Femur (tissue), 1 donor: ENCODE measurements around the gene PDE2A.

Experiments
- DNase-seq: peaks from one replicate; pipeline ENCODE4 v3.0.0-alpha.2; 2017

PDE2A gene

DNA sequence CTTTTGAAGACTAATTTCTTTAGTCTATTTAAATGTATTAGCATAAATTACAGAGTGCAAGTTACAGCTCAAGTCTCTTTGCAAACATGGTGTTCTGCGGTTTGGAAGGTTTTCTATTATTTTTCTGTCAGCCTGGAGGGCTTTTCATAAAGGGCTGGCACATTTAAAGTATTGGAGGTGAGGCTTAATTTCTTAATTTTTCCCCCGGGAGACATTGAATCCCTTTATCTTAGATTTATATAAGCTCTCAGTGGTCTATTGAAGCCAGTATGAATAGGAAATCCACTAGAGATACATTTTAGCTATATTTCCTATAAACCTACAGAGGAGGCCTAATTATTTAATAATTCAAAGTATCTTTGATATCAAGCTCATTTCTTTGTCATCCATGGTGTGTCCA lies 137.2 kb downstream of the PDE2A start:
- no peak for DNase-seq

DNA sequence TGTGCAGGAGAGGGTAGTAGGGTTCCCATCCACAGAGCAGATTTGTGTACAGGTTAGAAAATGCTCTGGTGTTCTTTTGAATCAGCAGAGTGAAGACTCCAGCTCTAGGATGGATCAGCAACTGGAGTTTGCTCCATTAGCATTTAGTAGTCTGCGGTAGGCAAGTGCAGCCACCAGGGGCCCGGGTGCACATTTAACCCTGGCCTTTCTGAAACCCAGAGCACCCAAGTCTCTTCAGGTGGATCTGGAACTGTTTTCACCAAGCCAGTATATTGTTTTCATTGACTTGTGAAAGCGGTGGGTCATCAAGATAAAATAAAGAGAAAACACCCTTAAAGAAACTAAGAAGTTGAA lies 139.1 kb downstream of the PDE2A start:
- DNase-seq: no peak

DNA sequence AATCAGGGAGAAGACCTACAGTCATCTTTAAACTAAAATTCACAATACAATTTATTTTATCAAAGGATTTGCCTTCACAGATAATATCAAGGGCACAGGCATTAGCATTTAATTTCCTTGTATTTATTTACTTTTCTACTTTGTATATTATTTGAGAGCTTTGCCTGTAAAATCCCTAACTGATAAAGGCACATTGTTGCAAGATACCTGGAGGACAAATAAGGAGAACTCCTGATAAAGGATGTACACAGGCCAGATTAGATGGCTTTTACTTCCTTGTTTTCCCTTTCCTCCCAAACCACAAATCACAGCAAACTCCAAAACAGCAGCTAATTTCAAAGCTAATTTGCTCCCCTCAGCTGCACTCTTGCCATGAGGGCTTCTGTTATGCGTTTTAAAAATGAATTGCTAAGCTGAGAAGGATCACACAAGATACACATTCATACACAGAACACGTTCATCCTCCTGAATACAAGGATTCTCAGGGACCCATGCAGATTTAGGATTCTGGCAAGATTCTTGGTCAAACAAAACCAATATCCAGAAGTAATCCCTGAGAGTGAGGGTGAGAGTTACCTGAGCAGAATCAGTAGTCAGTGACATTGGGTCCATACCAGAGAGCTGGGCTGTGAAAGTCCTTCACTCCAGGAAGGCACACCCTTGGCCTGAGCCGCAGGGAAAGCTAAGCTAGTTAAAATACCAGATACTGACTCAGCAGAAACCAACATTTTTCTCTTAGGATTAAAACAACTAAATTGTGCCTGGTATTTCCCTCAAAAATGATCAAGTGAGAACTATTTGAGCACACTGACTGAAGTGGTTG lies 139.6 kb downstream of the PDE2A start:
- DNase-seq: no peak

DNA sequence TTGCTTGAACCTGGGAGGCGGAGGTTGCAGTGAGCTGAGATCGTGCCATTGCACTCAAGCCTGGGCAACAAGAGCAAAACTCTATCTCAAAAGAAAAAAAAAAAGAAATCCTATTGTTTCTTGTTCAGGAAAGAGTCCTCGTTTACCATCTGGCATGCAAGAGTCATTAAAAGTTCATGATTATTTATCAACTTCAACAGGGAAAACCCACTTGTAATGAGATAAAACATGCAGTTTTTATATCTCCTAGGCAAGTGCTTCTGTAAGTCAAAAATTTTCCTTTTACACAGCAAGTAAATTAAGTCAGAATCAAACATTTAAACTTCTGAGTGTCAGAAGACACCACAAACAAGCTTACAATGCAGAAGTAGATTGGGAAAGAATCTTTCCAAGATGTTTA lies 145.2 kb downstream of the PDE2A start:
- DNase-seq: no peak

DNA sequence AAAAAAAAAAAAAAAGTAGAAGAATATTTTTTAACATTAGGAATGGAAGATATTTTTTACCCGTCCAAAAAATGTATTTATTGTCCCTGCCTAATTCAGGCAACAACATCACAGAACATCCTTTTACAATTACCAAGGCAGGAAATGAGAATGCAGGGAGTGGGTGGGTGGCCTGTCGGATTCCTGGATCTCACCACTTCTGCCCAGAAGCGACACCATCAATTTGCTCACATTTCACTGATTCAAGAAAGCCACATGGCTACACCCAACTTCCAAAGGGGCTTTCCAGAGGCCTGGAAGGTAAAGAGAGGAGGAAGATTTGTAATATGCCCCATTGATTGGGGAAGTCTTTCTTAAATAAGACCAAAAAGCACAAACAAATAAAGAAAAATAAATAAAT lies 146.1 kb downstream of the PDE2A start:
- DNase-seq: no peak
